HFFc6 (cell line): Measurements from ENCODE around the gene NWD2. TPM values are rescaled to one million over a fixed set of nuclear protein-coding genes. Genes with fewer than 3 reads are reported as not detected.

Source experiments
- DNase-seq: peaks from one replicate; pipeline ENCODE4 v3.0.0-alpha.2; 2018
- H3K27ac Mint-ChIP-seq: 2 replicates; pipeline ENCODE4 v1.8.0; 2020; ENCODE audit warnings: mild to moderate bottlenecking, mixed read lengths
- H3K27me3 Mint-ChIP-seq: 2 replicates; pipeline ENCODE4 v1.8.0; 2021; ENCODE audit warnings: mild to moderate bottlenecking, moderate library complexity, mixed read lengths; ENCODE audit not compliant: insufficient read depth
- H3K36me3 Mint-ChIP-seq: 2 replicates; pipeline ENCODE4 v1.8.0; 2021; ENCODE audit warnings: low read depth, mixed read lengths
- H3K4me1 Mint-ChIP-seq: 2 replicates; pipeline ENCODE4 v1.8.0; 2020; ENCODE audit warnings: low read depth, mixed read lengths
- H3K4me3 Mint-ChIP-seq: 2 replicates; pipeline ENCODE4 v1.8.0; 2020; ENCODE audit warnings: mild to moderate bottlenecking, moderate library complexity, mixed read lengths
- H3K9me3 Mint-ChIP-seq: 2 replicates; pipeline ENCODE4 v1.8.0; 2020; ENCODE audit warnings: mild to moderate bottlenecking, mixed read lengths
- CTCF ChIP-seq: fragments of 200-600 bp; sonication (generic); IDR thresholded peaks from 2 replicates; pipeline ENCODE4 v1.5.0; 2021; ENCODE audit warnings: antibody characterized with exemption, mild to moderate bottlenecking
- total RNA-seq, 6 experiments: library from RNA; stranded (reverse); fragmentation: NEBNext Ultra II Directional; extraction: Animal tissue kit (Norgen Biotek cat#: 25700); gene quantifications; 2 replicates in 1 of 6; 3 replicates in 5 of 6; pipeline ENCODE4 v1.2.3, GENCODE V29; 2021

NWD2 gene
- total RNA-seq, 6 experiments from 2014 or later, result not detected

- H3K27me3 Mint-ChIP-seq, result no peaks in the 10 kb centered on the region
- no peak for TF ChIP-seq CTCF
- H3K4me3 Mint-ChIP-seq, result no peak overlapping the region
- H3K27ac Mint-ChIP-seq, result no peak overlapping the region
- H3K9me3 Mint-ChIP-seq, result peaks cover 39% of the 10 kb centered on the region
- DNase-seq, result no peak
- H3K36me3 Mint-ChIP-seq, result peaks cover 6% of the 10 kb centered on the region; the same call in 1 of the 2 replicates
- no peaks in the 10 kb centered on the region for H3K4me1 Mint-ChIP-seq
These were observed 80.0 kb downstream of the NWD2 start for GRCh38 chr4:37324546-37324945.

- H3K27ac Mint-ChIP-seq, result no peak overlapping the region
These were observed 82.3 kb downstream of the NWD2 start for GRCh38 chr4:37326852-37327251.

GRCh38 chr4:37338972-37339371, 94.4 kb downstream of the NWD2 start:
- Mint-ChIP-seq H3K27ac (no peak overlapping the region), H3K9me3 (peaks cover 19% of the 10 kb centered on the region; the same call in 1 of the 2 replicates), H3K4me3 (no peak overlapping the region), H3K27me3 (no peaks in the 10 kb centered on the region), H3K4me1 (no peaks in the 10 kb centered on the region), H3K36me3 (no peaks in the 10 kb centered on the region)
- DNase-seq, result no peak
- no peak for TF ChIP-seq CTCF

More at GRCh38 chr4:37326852-37327251, 82.3 kb downstream of the NWD2 start:
- no peak for TF ChIP-seq CTCF
- H3K4me1 Mint-ChIP-seq, result no peaks in the 10 kb centered on the region
- H3K9me3 Mint-ChIP-seq, result peaks cover 24% of the 10 kb centered on the region
- no peaks in the 10 kb centered on the region for H3K27me3 Mint-ChIP-seq
- H3K4me3 Mint-ChIP-seq, result no peak overlapping the region
- no peak for DNase-seq
- H3K36me3 Mint-ChIP-seq, result no peaks in the 10 kb centered on the region

- Mint-ChIP-seq H3K9me3 (peaks cover 12% of the 10 kb centered on the region; the same call in 1 of the 2 replicates), H3K27ac (no peak overlapping the region), H3K4me3 (no peak overlapping the region), H3K27me3 (no peaks in the 10 kb centered on the region), H3K4me1 (no peaks in the 10 kb centered on the region), H3K36me3 (no peaks in the 10 kb centered on the region)
- no peak for TF ChIP-seq CTCF
- no peak for DNase-seq
These were observed 114.2 kb downstream of the NWD2 start for GRCh38 chr4:37358748-37359147.

- H3K27me3 Mint-ChIP-seq, result no peaks in the 10 kb centered on the region
- H3K4me3 Mint-ChIP-seq, result no peak overlapping the region
- TF ChIP-seq CTCF, result no peak
- H3K36me3 Mint-ChIP-seq, result no peaks in the 10 kb centered on the region
- H3K27ac Mint-ChIP-seq, result no peak overlapping the region
- DNase-seq, result no peak
- H3K9me3 Mint-ChIP-seq, result peaks cover 9% of the 10 kb centered on the region; the same call in 1 of the 2 replicates
- H3K4me1 Mint-ChIP-seq, result no peaks in the 10 kb centered on the region
These were observed 114.7 kb downstream of the NWD2 start for GRCh38 chr4:37359261-37359660.

- peaks cover 4% of the 10 kb centered on the region; the same call in 1 of the 2 replicates for H3K9me3 Mint-ChIP-seq
- no peak for TF ChIP-seq CTCF
- no peak for DNase-seq
- no peaks in the 10 kb centered on the region for H3K4me1 Mint-ChIP-seq
- H3K27ac Mint-ChIP-seq, result no peak overlapping the region
- H3K27me3 Mint-ChIP-seq, result no peaks in the 10 kb centered on the region
- H3K4me3 Mint-ChIP-seq, result no peak overlapping the region
- H3K36me3 Mint-ChIP-seq, result no peaks in the 10 kb centered on the region
These were observed 121.3 kb downstream of the NWD2 start for GRCh38 chr4:37365888-37366287.
